Ascending aorta (tissue), 2 donors: ENCODE measurements around the gene CARMIL1. TPM values are rescaled to one million over a fixed set of nuclear protein-coding genes. Genes with fewer than 3 reads are reported as not detected.

Experiments
- DNase-seq, 2 donors: peaks; one replicate each; pipeline ENCODE4 v3.0.0-alpha.2; 2019; ENCODE audit warnings: low spot score in 2 of 2
- H3K27ac ChIP-seq, 2 donors: fragments of 200-600 bp; sonication (generic); one replicate each; pipeline ENCODE4 v1.5.1; 2016 to 2017; ENCODE audit warnings: mild to moderate bottlenecking in 1 of 2
- H3K27me3 ChIP-seq: fragments of 200-600 bp; sonication (generic); one replicate; pipeline ENCODE4 v1.5.1; 2017
- H3K36me3 ChIP-seq, 2 donors: fragments of 200-600 bp; sonication (generic); one replicate each; pipeline ENCODE4 v1.5.1; 2016
- H3K4me1 ChIP-seq, 2 donors: fragments of 200-600 bp; sonication (generic); one replicate each; pipeline ENCODE4 v1.5.1; 2016 to 2017; ENCODE audit warnings: mild to moderate bottlenecking in 1 of 2
- H3K4me3 ChIP-seq, 2 donors: fragments of 200-600 bp; sonication (generic); one replicate each; pipeline ENCODE4 v1.5.1; 2016 to 2017; ENCODE audit warnings: mild to moderate bottlenecking in 1 of 2
- H3K9me3 ChIP-seq, 2 donors: fragments of 200-600 bp; sonication (generic); one replicate each; pipeline ENCODE4 v1.5.1; 2016
- CTCF ChIP-seq, 3 experiments: fragments of 200-600 bp in 2 of 3; fragments of 450-650 bp in 1 of 3; sonication (generic) in 2 of 3; IDR thresholded peaks; one replicate each; pipeline ENCODE4 v1.5.1; 2016 to 2019; ENCODE audit warnings: antibody characterized with exemption in 3 of 3, mild to moderate bottlenecking in 1 of 3, moderate library complexity in 1 of 3
- intact Hi-C: fragments of 100-400 bp; cut with DNase I; formaldehyde crosslinking; loops from one replicate; pipeline ENCODE4 v1.15.1; 2023
- total RNA-seq: library from RNA; depleted of rRNA; stranded (reverse); fragments of >200 nt; gene quantifications from one replicate; pipeline ENCODE4 v1.1.0, GENCODE V29; 2016

Gene CARMIL1
- total RNA-seq, 1 donor from 2014 or later, result 16.1 TPM

- no peak for TF ChIP-seq CTCF (IDR thresholded peaks at IDR 0.05)
- Histone ChIP-seq H3K27ac (no peak overlapping the region), H3K4me3 (no peak overlapping the region), H3K4me1 (peaks cover 4 to 47% of the 10 kb centered on the region in 2 donors), H3K36me3 (no peaks in the 10 kb centered on the region), H3K27me3 (no peaks in the 10 kb centered on the region), H3K9me3 (no peaks in the 10 kb centered on the region)
- no peak for DNase-seq
- intact Hi-C loops, result no loop called here
These were observed 50.8 kb downstream of the CARMIL1 start for GRCh38 chr6:25329982-25330381.

- no peak overlapping the region for H3K4me3 ChIP-seq
- no peaks in the 10 kb centered on the region for H3K36me3 ChIP-seq
- no peak for TF ChIP-seq CTCF (IDR thresholded peaks at IDR 0.05)
- H3K27me3 ChIP-seq, result no peaks in the 10 kb centered on the region
- H3K27ac ChIP-seq, result no peak overlapping the region
- H3K9me3 ChIP-seq, result no peaks in the 10 kb centered on the region
- intact Hi-C loops, result no loop called here
- DNase-seq, result no peak
- H3K4me1 ChIP-seq, result peaks cover 4 to 53% of the 10 kb centered on the region in 2 donors
These were observed 51.9 kb downstream of the CARMIL1 start for GRCh38 chr6:25330796-25331685.

- no peak for DNase-seq
- no peaks in the 10 kb centered on the region for H3K36me3 ChIP-seq
- peaks cover 4 to 47% of the 10 kb centered on the region in 2 donors for H3K4me1 ChIP-seq
These were observed 53.0 kb downstream of the CARMIL1 start for GRCh38 chr6:25332165-25332564.

GRCh38 chr6:25332655-25333071, 53.5 kb downstream of the CARMIL1 start:
- TF ChIP-seq CTCF (IDR thresholded peaks at IDR 0.05), result no peak
- Histone ChIP-seq H3K27ac (no peak overlapping the region), H3K9me3 (no peaks in the 10 kb centered on the region), H3K27me3 (no peaks in the 10 kb centered on the region), H3K36me3 (no peaks in the 10 kb centered on the region), H3K4me3 (no peak overlapping the region), H3K4me1 (peaks cover 4 to 44% of the 10 kb centered on the region in 2 donors)
- intact Hi-C loops, result no loop called here
- no peak for DNase-seq

More at GRCh38 chr6:25332165-25332564, 53.0 kb downstream of the CARMIL1 start:
- Histone ChIP-seq H3K9me3 (no peaks in the 10 kb centered on the region), H3K4me3 (no peak overlapping the region), H3K27me3 (no peaks in the 10 kb centered on the region), H3K27ac (no peak overlapping the region)
- no peak for TF ChIP-seq CTCF (IDR thresholded peaks at IDR 0.05)
- intact Hi-C loops, result no loop called here

GRCh38 chr6:25333471-25333870, 54.3 kb downstream of the CARMIL1 start:
- H3K27me3 ChIP-seq, result no peaks in the 10 kb centered on the region
- H3K4me3 ChIP-seq, result no peak overlapping the region
- H3K9me3 ChIP-seq, result no peaks in the 10 kb centered on the region
- DNase-seq, result no peak
- intact Hi-C loops, result no loop called here
- H3K36me3 ChIP-seq, result no peaks in the 10 kb centered on the region
- no peak for TF ChIP-seq CTCF (IDR thresholded peaks at IDR 0.05)
- H3K4me1 ChIP-seq, result peaks cover 4 to 38% of the 10 kb centered on the region in 2 donors
- H3K27ac ChIP-seq, result no peak overlapping the region
